GM23248 (cell line): ENCODE measurements around the gene AKAP13. TPM values are rescaled to one million over a fixed set of nuclear protein-coding genes. Genes with fewer than 3 reads are reported as not detected.
"Not testable (repeated sequence)": the region's sequence is repeated elsewhere in the genome, so short reads cannot be mapped to it uniquely, and the experiment has no call there.

ENCODE experiments used
- DNase-seq: peaks from one replicate; pipeline ENCODE4 v3.0.0-alpha.2; 2015
- H2AFZ ChIP-seq: fragments of 200-600 bp; sonication (generic); 2 replicates; pipeline ENCODE4 v1.6.1; 2016; ENCODE audit warnings: antibody characterized with exemption
- H3F3A ChIP-seq: fragments of 200-600 bp; sonication (generic); 2 replicates; pipeline ENCODE4 v1.6.1; 2016; ENCODE audit warnings: mild to moderate bottlenecking, antibody characterized with exemption, mixed run types; ENCODE audit not compliant: insufficient read depth
- H3K27ac ChIP-seq: fragments of 200-600 bp; sonication (generic); 2 replicates; pipeline ENCODE4 v1.5.1; 2016; ENCODE audit warnings: mild to moderate bottlenecking
- H3K27me3 ChIP-seq: fragments of 200-600 bp; sonication (generic); replicated peaks from 2 replicates; pipeline ENCODE4 v1.6.1; 2016; ENCODE audit warnings: mild to moderate bottlenecking; ENCODE audit not compliant: insufficient read depth
- H3K36me3 ChIP-seq: fragments of 200-600 bp; sonication (generic); 2 replicates; pipeline ENCODE4 v1.6.1; 2016; ENCODE audit warnings: low read depth, mild to moderate bottlenecking
- H3K4me1 ChIP-seq: fragments of 200-600 bp; sonication (generic); 2 replicates; pipeline ENCODE4 v1.6.1; 2016; ENCODE audit warnings: mild to moderate bottlenecking; ENCODE audit not compliant: insufficient read depth
- H3K4me2 ChIP-seq: fragments of 200-600 bp; sonication (generic); one replicate; pipeline ENCODE4 v1.6.1; 2016; ENCODE audit warnings: mild to moderate bottlenecking; ENCODE audit not compliant: unreplicated experiment
- H3K4me3 ChIP-seq: fragments of 200-600 bp; sonication (generic); 2 replicates; pipeline ENCODE4 v1.5.1; 2016; ENCODE audit warnings: mild to moderate bottlenecking
- H3K79me2 ChIP-seq: fragments of 200-600 bp; sonication (generic); 2 replicates; pipeline ENCODE4 v1.6.1; 2016; ENCODE audit warnings: mild to moderate bottlenecking; ENCODE audit not compliant: insufficient read depth
- H3K9ac ChIP-seq: fragments of 200-600 bp; sonication (generic); 2 replicates; pipeline ENCODE4 v1.6.1; 2016; ENCODE audit warnings: mild to moderate bottlenecking
- H3K9me2 ChIP-seq: fragments of 200-600 bp; sonication (generic); 2 replicates; pipeline ENCODE4 v1.6.1; 2016; ENCODE audit warnings: mixed run types, mild to moderate bottlenecking, moderate library complexity; ENCODE audit not compliant: insufficient read depth
- H3K9me3 ChIP-seq: fragments of 200-600 bp; sonication (generic); one replicate; pipeline ENCODE4 v1.6.1; 2017; ENCODE audit warnings: low read depth
- H4K20me1 ChIP-seq: fragments of 200-600 bp; sonication (generic); 2 replicates; pipeline ENCODE4 v1.6.0; 2016; ENCODE audit not compliant: insufficient read depth
- EZH2 ChIP-seq: fragments of 200-600 bp; sonication (generic); IDR thresholded peaks from 2 replicates; pipeline ENCODE4 v1.6.1; 2018; ENCODE audit warnings: antibody characterized with exemption, mild to moderate bottlenecking; ENCODE audit not compliant: insufficient read depth, poor library complexity, severe bottlenecking
- EZH2phosphoT487 ChIP-seq: fragments of 200-600 bp; sonication (generic); IDR thresholded peaks from 2 replicates; pipeline ENCODE4 v1.6.1; 2018; ENCODE audit warnings: antibody characterized with exemption, moderate library complexity, mild to moderate bottlenecking, low read depth; ENCODE audit not compliant: insufficient read depth
- WGBS, 2 experiments: methylation state at CpG; one replicate each; pipeline ENCODE4 v1.1.6; 2015 to 2017; ENCODE audit warnings: low lambda C conversion rate in 2 of 2, low coverage in 1 of 2; ENCODE audit errors: missing lambda C conversion rate in 2 of 2; 5-methylcytosine and 5-hydroxymethylcytosine counted together
- in situ Hi-C: fragments of 300-500 bp; cut with MboI; formaldehyde crosslinking; loops from 2 replicates; pipeline ENCODE4 v1.15.0; 2020
- polyA plus RNA-seq: library from polyadenylated mRNA; unstranded; fragments of >200 nt; fragmentation: Nextera tagmentation; extraction: Ambion mirVana; gene quantifications from 2 replicates; pipeline ENCODE4 v1.2.1, GENCODE V29; 2016
- total RNA-seq: library from RNA; depleted of rRNA; stranded (reverse); fragments of >200 nt; shearing (Covaris generic); gene quantifications from 2 replicates; pipeline ENCODE4 v1.2.3, GENCODE V29; 2014

The AKAP13 gene
- total and polyA plus RNA-seq, 2 experiments from 2014 or later = 26.5 to 27.7 TPM

DNA sequence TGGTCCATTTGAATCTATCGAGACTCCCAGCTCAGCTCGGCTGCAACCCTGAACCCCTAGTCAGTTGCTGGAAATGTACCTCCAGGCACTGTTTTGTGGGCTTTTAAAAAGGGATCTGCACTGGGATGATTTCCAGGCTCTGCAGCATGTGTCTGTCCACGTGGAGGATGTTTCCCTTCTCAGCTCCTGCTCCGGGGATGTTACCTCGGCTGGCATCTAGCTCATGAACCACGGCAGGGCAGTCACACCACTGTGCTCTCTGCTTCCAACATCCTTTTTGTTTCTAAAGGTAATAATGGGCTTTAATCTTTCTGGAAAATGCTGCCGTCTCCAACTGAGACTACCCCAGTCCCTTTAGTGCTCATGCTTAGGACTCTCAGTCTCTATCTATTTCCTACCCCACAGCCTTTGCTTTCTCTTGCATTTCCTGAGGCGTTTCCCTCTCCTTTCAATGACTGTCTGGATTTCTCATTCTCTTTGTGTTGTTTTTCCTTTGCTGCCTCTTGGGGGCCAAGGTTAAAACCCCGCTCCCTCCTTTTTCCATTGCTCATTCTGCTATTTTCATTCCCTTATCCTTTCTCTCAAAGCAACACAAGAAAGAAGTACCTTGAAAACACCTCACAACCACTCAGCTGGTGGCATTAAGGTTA, 42.9 kb upstream of the AKAP13 start:
- Histone ChIP-seq H3K9ac (no peak overlapping the region), H2AFZ (peak overlapping the region; percentile 50), H3K79me2 (no peaks in the 10 kb centered on the region), H3K4me1 (peaks cover 33% of the 10 kb centered on the region), H3K27ac (no peak overlapping the region), H3K9me2 (no peaks in the 10 kb centered on the region), H4K20me1 (no peaks in the 10 kb centered on the region), H3K36me3 (no peaks in the 10 kb centered on the region), H3F3A (peaks cover 27% of the 10 kb centered on the region), H3K9me3 (no peaks in the 10 kb centered on the region), H3K4me2 (no peak overlapping the region), H3K27me3 (no peaks in the 10 kb centered on the region), H3K4me3 (no peak overlapping the region)
- in situ Hi-C loops = loop anchor here (10.0 kb wide), 1 partner anchor 137 kb away; no protein-coding TSS in a partner anchor
- 51 to 62% methylated on average over 9 of the region's 9 CpGs for WGBS, 2 experiments
- TF ChIP-seq EZH2phosphoT487 (no peak), EZH2 (no peak)
- DNase-seq = peak; percentile 35

DNA sequence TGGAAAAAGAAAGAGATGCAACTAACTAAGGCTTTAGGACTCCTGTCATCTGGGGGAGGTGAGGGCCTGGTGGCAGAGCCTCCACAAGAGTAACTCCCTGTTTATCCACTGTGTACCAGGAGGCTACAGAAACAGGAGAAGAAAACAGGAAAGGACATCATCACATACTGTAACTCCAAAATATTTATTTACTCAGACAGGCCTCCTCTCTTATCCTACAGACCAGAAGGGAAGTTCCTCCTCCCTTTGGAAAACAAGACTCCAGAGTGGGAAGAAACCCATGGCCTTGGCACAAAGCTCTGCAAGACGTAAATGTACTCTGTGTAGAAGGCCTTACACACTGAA, 40.1 kb upstream of the AKAP13 start:
- in situ Hi-C loops = no loop called here
- Histone ChIP-seq H3K27ac (peak overlapping the region; percentile 32; the same call in 1 of the 2 replicates), H3K9ac (no peak overlapping the region), H3K36me3 (no peaks in the 10 kb centered on the region), H4K20me1 (no peaks in the 10 kb centered on the region), H3K27me3 (no peaks in the 10 kb centered on the region), H3K4me1 (peaks cover 38% of the 10 kb centered on the region), H3K9me2 (no peaks in the 10 kb centered on the region), H3K9me3 (no peaks in the 10 kb centered on the region), H2AFZ (peak overlapping the region; percentile 18; the same call in 1 of the 2 replicates), H3K79me2 (no peaks in the 10 kb centered on the region), H3K4me3 (no peak overlapping the region), H3K4me2 (no peak overlapping the region), H3F3A (peaks cover 24% of the 10 kb centered on the region)
- 73 to 88% methylated on average over 1 of the region's 1 CpG for WGBS, 2 experiments
- no peak for TF ChIP-seq EZH2
- no peak for TF ChIP-seq EZH2phosphoT487
- no peak for DNase-seq

DNA sequence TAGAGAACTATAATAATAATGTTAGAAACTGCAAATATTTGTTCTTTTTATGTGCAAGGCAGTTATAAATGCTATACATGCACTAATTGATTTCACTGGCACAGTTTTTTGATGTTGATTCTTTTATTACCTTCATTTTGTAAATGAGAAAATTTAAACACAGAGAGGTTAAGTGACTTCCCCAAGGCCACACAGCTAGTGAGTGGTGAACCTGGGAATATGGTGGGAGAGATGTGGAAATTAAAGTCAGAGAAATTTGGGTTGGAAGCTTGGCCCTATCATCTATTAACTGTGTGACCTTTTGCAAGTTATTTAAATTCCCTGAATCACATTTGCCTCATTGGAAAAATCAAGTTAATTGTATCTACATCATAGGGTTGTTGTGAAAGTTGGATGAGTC, 39.6 kb upstream of the AKAP13 start:
- Histone ChIP-seq H2AFZ (no peak overlapping the region), H3K9ac (no peak overlapping the region), H3K4me1 (peaks cover 42% of the 10 kb centered on the region), H3K4me3 (no peak overlapping the region), H3F3A (peaks cover 27% of the 10 kb centered on the region), H4K20me1 (no peaks in the 10 kb centered on the region), H3K27me3 (no peaks in the 10 kb centered on the region), H3K9me3 (no peaks in the 10 kb centered on the region), H3K36me3 (no peaks in the 10 kb centered on the region), H3K79me2 (no peaks in the 10 kb centered on the region), H3K27ac (no peak overlapping the region), H3K4me2 (no peak overlapping the region), H3K9me2 (no peaks in the 10 kb centered on the region)
- in situ Hi-C loops = no loop called here
- no peak for DNase-seq
- no peak for TF ChIP-seq EZH2phosphoT487
- no peak for TF ChIP-seq EZH2

DNA sequence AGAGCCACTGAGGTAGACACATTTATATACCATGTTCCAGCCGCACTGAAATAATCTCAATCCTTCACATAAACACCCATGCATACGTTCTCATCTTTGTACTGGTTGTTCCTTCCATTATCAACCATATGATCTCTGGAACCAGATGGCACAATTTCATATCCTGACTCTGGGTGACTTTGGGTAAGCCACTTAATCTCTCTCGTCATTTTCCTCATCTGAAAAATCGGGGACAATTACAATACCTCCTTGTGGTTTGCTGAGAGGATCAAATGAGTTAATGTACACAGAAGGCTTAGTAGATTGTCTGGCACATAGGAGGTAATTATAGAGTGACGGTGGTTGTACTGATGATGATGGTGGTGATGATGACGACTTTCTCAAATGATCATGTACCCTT, 38.2 kb upstream of the AKAP13 start:
- H4K20me1 ChIP-seq, H3K27ac ChIP-seq, H3K4me3 ChIP-seq, H3K27me3 ChIP-seq, H3K79me2 ChIP-seq, H3K9me3 ChIP-seq, in situ Hi-C loops, DNase-seq, H2AFZ ChIP-seq, H3K9ac ChIP-seq, H3K4me2 ChIP-seq, H3K36me3 ChIP-seq, H3K9me2 ChIP-seq: not testable (repeated sequence)
- 95 to 96% methylated on average over 6 of the region's 6 CpGs for WGBS, 2 experiments
- peaks cover 27% of the 10 kb centered on the region for H3F3A ChIP-seq
- peaks cover 41% of the 10 kb centered on the region for H3K4me1 ChIP-seq

DNA sequence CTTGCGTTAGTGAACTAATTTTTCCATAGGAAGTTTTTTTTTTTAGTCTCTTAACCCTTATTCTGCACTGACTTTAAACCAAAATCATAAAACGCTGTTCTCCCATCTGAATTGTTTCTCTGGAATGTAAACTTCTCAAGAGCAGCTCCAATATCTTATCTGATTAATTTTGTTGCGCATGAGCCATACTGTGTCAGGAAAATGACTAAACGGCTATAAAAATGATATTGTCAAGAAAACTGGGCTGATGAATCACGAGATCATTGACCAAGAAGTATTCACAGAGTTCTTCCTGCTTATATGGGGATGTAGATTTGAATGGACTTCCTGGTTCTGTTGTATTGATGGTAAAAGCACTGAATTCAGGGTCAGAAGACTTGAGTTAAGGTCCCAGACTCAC, 37.0 kb upstream of the AKAP13 start:
- H3K27me3 ChIP-seq, H3K79me2 ChIP-seq, H3K9me2 ChIP-seq, H4K20me1 ChIP-seq, H3K9me3 ChIP-seq, H3K36me3 ChIP-seq, in situ Hi-C loops: not testable (repeated sequence)
- Histone ChIP-seq H3K4me1 (peaks cover 34% of the 10 kb centered on the region), H2AFZ (peak overlapping the region; percentile 52), H3K4me2 (peak overlapping the region; percentile 52), H3F3A (peaks cover 27% of the 10 kb centered on the region), H3K9ac (peak overlapping the region; percentile 14; the same call in 1 of the 2 replicates), H3K27ac (peak overlapping the region; percentile 89), H3K4me3 (0 out of 2 replicates have a peak overlapping the region, but pooled peaks have one; percentile 18)
- 0 to 1% methylated on average over 5 of the region's 5 CpGs for WGBS, 2 experiments
- peak; percentile 91 for DNase-seq

DNA sequence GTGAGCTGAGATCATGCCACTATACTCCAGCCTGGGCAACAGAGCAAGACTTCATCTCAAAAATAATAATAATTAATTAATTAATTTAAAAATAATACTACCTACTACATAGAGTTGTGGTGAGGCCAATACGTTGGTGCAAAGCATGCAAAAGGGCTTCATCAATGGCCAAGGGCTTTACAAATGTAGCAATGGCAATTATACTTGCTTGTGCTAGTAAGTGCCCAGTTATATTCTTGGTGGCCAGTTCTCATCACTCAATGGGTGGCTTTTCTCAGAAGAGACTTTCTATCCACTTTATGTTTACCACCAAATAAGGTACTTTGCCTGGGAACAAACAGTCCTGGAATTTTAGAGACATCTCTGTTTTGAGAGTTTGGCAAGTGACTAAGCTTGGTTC, 36.2 kb upstream of the AKAP13 start:
- DNase-seq = peak; percentile 31

DNA sequence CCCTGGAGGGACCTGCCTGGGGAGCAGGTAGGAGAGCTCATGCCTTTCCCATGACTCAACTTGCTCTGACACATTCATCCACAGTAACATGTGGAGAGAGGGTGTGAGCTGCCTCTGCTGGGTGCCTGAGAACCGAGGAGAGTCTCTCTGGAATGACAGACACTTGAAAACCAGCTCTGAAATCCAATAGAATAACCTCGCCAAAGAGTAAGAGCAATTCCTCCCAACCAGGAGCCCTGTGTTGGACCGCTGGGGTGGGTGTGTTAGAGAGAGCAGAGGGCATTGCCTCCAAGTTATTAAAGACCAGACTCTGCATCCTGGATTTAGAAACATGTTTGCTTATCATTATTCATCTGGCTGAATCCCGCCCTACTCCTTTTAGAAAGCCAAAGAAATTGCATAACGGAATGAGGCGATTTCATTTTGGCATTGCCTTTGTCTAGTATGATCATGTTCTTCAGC, 35.7 kb upstream of the AKAP13 start:
- in situ Hi-C loops, H3K27me3 ChIP-seq, H3K9me2 ChIP-seq, H4K20me1 ChIP-seq, H2AFZ ChIP-seq, H3K79me2 ChIP-seq, H3K36me3 ChIP-seq, H3K9me3 ChIP-seq: not testable (repeated sequence)
- peak overlapping the region; percentile 89 for H3K27ac ChIP-seq
- peaks cover 32% of the 10 kb centered on the region for H3K4me1 ChIP-seq
- peaks cover 27% of the 10 kb centered on the region for H3F3A ChIP-seq
- WGBS, 2 experiments = 0 to 1% methylated on average over 6 of the region's 6 CpGs
- DNase-seq = peak; percentile 74
- peak overlapping the region; percentile 22; the same call in 1 of the 2 replicates for H3K9ac ChIP-seq
- H3K4me3 ChIP-seq = peak overlapping the region; percentile 39
- peak overlapping the region; percentile 55 for H3K4me2 ChIP-seq

More for the DNA sequence above, 36.2 kb upstream of the AKAP13 start:
- H4K20me1 ChIP-seq, in situ Hi-C loops, H3K9me2 ChIP-seq, H3K4me3 ChIP-seq, H2AFZ ChIP-seq, H3K9me3 ChIP-seq, H3K27me3 ChIP-seq, H3K79me2 ChIP-seq, H3K36me3 ChIP-seq, H3K9ac ChIP-seq: not testable (repeated sequence)
- peaks cover 34% of the 10 kb centered on the region for H3K4me1 ChIP-seq
- H3K27ac ChIP-seq = peak overlapping the region; percentile 89
- H3K4me2 ChIP-seq = peak overlapping the region; percentile 52
- peaks cover 27% of the 10 kb centered on the region for H3F3A ChIP-seq
- WGBS, 2 experiments = 40 to 44% methylated on average over 1 of the region's 1 CpG
